ENCODE results near the gene LPAR1.
A peak's percentile ranks its signal among the peaks of the same experiment; 100 is the strongest.

The LPAR1 gene

GRCh38 chr9:111068771-111069170, 30.5 kb upstream of the LPAR1 start:
- ChIA-PET CTCF (interaction anchor here (1.4 to 2.8 kb wide), 3 partner anchors 9 to 18 kb away, joined by 5 to 9 read pairs (median 7); no protein-coding TSS in a partner anchor), POLR2A (no interaction called here)
- no peak for DNase-seq (ENCODE audit: extremely low spot score)
- no peak for TF ChIP-seq CTCF (IDR thresholded peaks at IDR 0.05; ENCODE audit: control extremely low read depth, extremely low read depth, low read depth, missing control alignments)

- no peak for TF ChIP-seq CTCF (IDR thresholded peaks at IDR 0.05; ENCODE audit: control extremely low read depth, extremely low read depth, low read depth, missing control alignments)
- POLR2A ChIA-PET, result no interaction called here
- CTCF ChIA-PET, result interaction anchor here (1.4 to 2.8 kb wide), 3 partner anchors 9 to 18 kb away, joined by 5 to 9 read pairs (median 7); no protein-coding TSS in a partner anchor
- no peak for DNase-seq (ENCODE audit: extremely low spot score)
These were observed 30.1 kb upstream of the LPAR1 start for GRCh38 chr9:111068383-111068730.

- ChIA-PET POLR2A (no interaction called here), CTCF (interaction anchor here (1.5 to 2.8 kb wide), 2 partner anchors 11 to 25 kb away, joined by 3 to 9 read pairs; no protein-coding TSS in a partner anchor)
- no peak for TF ChIP-seq CTCF (IDR thresholded peaks at IDR 0.05; ENCODE audit: control extremely low read depth, extremely low read depth, low read depth, missing control alignments)
- DNase-seq (ENCODE audit: extremely low spot score), result no peak
These were observed 28.2 kb upstream of the LPAR1 start for GRCh38 chr9:111066468-111066867.

GRCh38 chr9:111065414-111065813, 27.1 kb upstream of the LPAR1 start:
- no peak for DNase-seq (ENCODE audit: extremely low spot score)
- ChIA-PET CTCF (interaction anchor here (0.9 to 1.5 kb wide), 4 partner anchors 10 to 442 kb away, joined by 3 read pairs; no protein-coding TSS in a partner anchor), POLR2A (no interaction called here)
- TF ChIP-seq CTCF (IDR thresholded peaks at IDR 0.05; ENCODE audit: control extremely low read depth, extremely low read depth, low read depth, missing control alignments), result no peak

- ChIA-PET POLR2A (no interaction called here), CTCF (interaction anchor here (0.9 to 1.5 kb wide), 4 partner anchors 11 to 440 kb away, joined by 3 read pairs; no protein-coding TSS in a partner anchor)
- DNase-seq (ENCODE audit: extremely low spot score), result peak; percentile 36
- TF ChIP-seq CTCF (IDR thresholded peaks at IDR 0.05; ENCODE audit: control extremely low read depth, extremely low read depth, low read depth, missing control alignments), result no peak
These were observed 26.0 kb upstream of the LPAR1 start for GRCh38 chr9:111064160-111064837.

DNA sequence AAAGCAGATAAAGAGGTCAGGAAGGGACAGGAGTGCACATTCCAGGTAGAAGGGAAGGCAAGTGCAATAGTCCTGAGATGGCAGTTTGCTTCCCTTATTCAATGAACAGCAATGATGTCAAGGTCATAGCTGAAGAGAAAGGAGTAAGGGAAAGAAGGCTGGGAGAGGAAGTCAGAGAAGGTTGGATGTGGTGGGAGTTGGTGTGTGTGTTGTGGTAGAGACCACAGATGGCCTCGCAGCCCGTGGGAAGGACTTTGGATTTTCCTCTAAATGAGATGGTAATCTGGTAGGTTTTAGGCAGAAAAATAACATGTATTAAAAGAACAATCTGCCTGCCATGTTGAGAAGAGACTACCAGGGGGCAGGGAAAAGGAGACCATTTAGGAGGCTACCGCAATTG, 25.1 kb upstream of the LPAR1 start:
- no peak for TF ChIP-seq CTCF (IDR thresholded peaks at IDR 0.05; ENCODE audit: control extremely low read depth, extremely low read depth, low read depth, missing control alignments)
- DNase-seq (ENCODE audit: extremely low spot score), result no peak
- POLR2A ChIA-PET, result no interaction called here
- CTCF ChIA-PET, result no interaction called here

Data from GM10248 (cell line).